WI38 (cell line): Measurements from ENCODE around the gene RND2.
"Not testable (repeated sequence)": the region's sequence is repeated elsewhere in the genome, so short reads cannot be mapped to it uniquely, and the experiment has no call there.

Experiments used
- H3K4me3 ChIP-seq: 2 replicates; pipeline ENCODE4 v1.5.1; 2011; ENCODE audit warnings: low read depth, mild to moderate bottlenecking, control low read depth, low read length
- CTCF ChIP-seq: IDR thresholded peaks from 2 replicates; pipeline ENCODE4 v1.5.1; 2012; ENCODE audit warnings: low read depth, mild to moderate bottlenecking, control low read depth, low read length

RND2 gene, protein sequence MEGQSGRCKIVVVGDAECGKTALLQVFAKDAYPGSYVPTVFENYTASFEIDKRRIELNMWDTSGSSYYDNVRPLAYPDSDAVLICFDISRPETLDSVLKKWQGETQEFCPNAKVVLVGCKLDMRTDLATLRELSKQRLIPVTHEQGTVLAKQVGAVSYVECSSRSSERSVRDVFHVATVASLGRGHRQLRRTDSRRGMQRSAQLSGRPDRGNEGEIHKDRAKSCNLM

DNA sequence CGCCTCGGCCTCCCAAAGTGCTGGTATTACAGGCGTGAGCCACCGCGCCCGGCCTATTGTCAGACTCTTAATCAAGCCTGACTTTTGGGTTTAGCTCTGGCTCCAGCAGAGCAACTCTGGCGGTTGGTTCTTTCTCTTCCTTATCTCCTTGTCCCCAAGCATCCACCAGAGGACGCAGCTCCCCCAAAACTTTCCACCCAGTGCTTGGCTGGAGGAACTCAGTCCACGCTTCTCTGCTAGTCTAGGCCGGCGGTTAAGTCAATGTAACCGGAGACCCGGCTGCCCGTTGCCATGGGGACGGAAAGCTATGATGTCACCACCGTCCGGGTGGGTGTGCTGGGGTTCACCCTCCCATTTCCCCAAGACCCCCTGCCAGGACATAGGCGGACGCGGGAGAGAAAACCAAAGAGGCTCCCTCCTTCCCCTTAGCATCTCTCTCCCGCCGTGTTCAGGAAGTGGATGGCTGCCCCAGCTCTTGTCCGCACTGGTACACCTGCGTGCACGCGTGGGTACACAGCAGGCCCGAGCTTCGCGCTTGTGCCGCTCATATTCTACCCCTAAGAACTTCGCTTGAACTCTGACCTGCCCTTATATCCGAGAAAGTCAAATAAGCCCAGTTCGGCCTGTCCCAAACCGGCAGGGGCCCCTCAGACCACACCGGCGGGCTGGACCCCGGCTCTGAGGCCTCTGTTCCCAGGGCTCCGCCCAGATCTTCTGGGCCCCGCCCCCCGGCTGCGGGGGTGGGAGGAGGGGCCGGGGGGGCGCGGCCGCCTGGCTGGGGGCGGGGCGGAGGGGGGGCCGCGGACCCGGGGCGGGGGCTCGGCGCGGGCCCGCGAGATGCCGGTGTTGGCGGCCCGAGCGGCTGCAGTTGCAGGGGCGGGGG is at the start of gene RND2:
RND2 (plus strand) TSS at position 825 of the 883 bp plus-strand sequence. CDS start 117 bp downstream, outside the sequence.
- TF ChIP-seq CTCF = peak; percentile 92
- H3K4me3 ChIP-seq = peak within 1 kb of the TSS; percentile 64

DNA sequence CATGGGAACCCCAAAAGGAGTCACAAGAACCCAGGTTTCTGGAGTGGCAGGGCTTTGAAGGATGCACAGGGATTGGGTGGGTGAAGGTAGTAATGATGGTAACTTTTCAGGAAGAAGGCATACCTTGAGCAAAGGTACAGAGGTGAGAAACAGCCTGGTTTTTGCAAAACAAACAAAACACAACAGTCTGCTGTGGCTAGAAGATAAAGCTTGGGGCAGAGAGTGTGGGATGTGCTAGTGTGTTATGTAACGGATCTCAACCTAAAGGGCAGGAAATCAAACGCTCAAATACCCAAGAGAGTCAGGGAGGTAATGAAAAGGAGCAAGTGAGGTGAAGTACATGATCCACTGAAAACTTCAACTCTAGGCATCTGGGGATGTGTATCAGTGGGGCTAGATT is 49.8 kb upstream of the RND2 start:
- no peak for TF ChIP-seq CTCF
- no peak overlapping the region for H3K4me3 ChIP-seq

- H3K4me3 ChIP-seq = not testable (repeated sequence)
Measured at GRCh38 chr17:42975701-42976100, 49.3 kb upstream of the RND2 start.

GRCh38 chr17:42979511-42980273 is 45.3 kb upstream of the RND2 start, which contains the start of gene PTGES3L:
TSS of gene PTGES3L (minus strand) at chr17:42980080. CDS start at chr17:42980053, 27 bp downstream.
- TF ChIP-seq CTCF = no peak
- peak within 1 kb of the TSS; percentile 86 for H3K4me3 ChIP-seq

- TF ChIP-seq CTCF = no peak
- peak within 1 kb of the TSS; percentile 86 for H3K4me3 ChIP-seq
Measured at GRCh38 chr17:42980274-42980765, 44.7 kb upstream of the RND2 start, which contains the start of gene RUNDC1. TSS of gene RUNDC1 (plus strand) at chr17:42980565. CDS start at chr17:42980577, 12 bp downstream.

GRCh38 chr17:42980766-42981397 is 44.1 kb upstream of the RND2 start:
- H3K4me3 ChIP-seq = peak overlapping the region; percentile 86
- TF ChIP-seq CTCF = no peak

- TF ChIP-seq CTCF = no peak
- H3K4me3 ChIP-seq = no peak overlapping the region
Measured at GRCh38 chr17:42982266-42982665, 42.8 kb upstream of the RND2 start.
